GM21576 (cell line): ENCODE results near the gene DNASE1L2.

Experiments used
- ATAC-seq: cut with Tn5 transposase; IDR thresholded peaks from one replicate; pipeline ENCODE4 v1.9.1; 2021; ENCODE audit warnings: mild to moderate bottlenecking, moderate library complexity; ENCODE audit not compliant: unreplicated experiment

The DNASE1L2 gene

GRCh38 chr16:2223221-2223941 is 12.9 kb upstream of the DNASE1L2 start, which contains the start of gene E4F1:
TSS of gene E4F1 (plus strand) at chr16:2223591. CDS start at chr16:2223614, 23 bp downstream.
- peak; percentile 91 for ATAC-seq

GRCh38 chr16:2223942-2224486 is 12.2 kb upstream of the DNASE1L2 start:
- ATAC-seq: peak; percentile 16

GRCh38 chr16:2226245-2226793 is 9.9 kb upstream of the DNASE1L2 start:
- ATAC-seq: no peak

GRCh38 chr16:2226918-2227317 is 9.3 kb upstream of the DNASE1L2 start:
- ATAC-seq: no peak

GRCh38 chr16:2228161-2228824 is 8.0 kb upstream of the DNASE1L2 start:
- no peak for ATAC-seq

- ATAC-seq: no peak
Observed at GRCh38 chr16:2229091-2229490, 7.2 kb upstream of the DNASE1L2 start.

GRCh38 chr16:2229632-2230250 is 6.5 kb upstream of the DNASE1L2 start:
- ATAC-seq: no peak

- ATAC-seq: no peak
Observed at GRCh38 chr16:2230376-2230775, 5.9 kb upstream of the DNASE1L2 start.

GRCh38 chr16:2231016-2231931 is 5.0 kb upstream of the DNASE1L2 start:
- no peak for ATAC-seq

GRCh38 chr16:2232094-2232990 is 3.9 kb upstream of the DNASE1L2 start:
- no peak for ATAC-seq

GRCh38 chr16:2233046-2233775 is 3.0 kb upstream of the DNASE1L2 start:
- ATAC-seq: no peak

GRCh38 chr16:2233872-2234812 is 2.1 kb upstream of the DNASE1L2 start:
- no peak for ATAC-seq

- no peak for ATAC-seq
Observed at GRCh38 chr16:2234813-2235170, 1.5 kb upstream of the DNASE1L2 start.

- no peak for ATAC-seq
Observed at GRCh38 chr16:2235234-2235651, 1.0 kb upstream of the DNASE1L2 start.

- ATAC-seq: no peak
Observed at GRCh38 chr16:2235695-2236336, 428 bp upstream of the DNASE1L2 start.

GRCh38 chr16:2237102-2237482 is 848 bp downstream of the DNASE1L2 start:
- no peak for ATAC-seq

- ATAC-seq: no peak
Observed at GRCh38 chr16:2237493-2238149, 1.4 kb downstream of the DNASE1L2 start.
